T47D (cell line): ENCODE data around the gene GALNTL6.

Experiments used
- DNase-seq, 2 experiments: peaks; one replicate each; pipeline versions ENCODE4 v3.0.0 to v3.0.0-alpha.2; 2011 to 2012; ENCODE audit warnings: low read depth in 1 of 2, low spot score in 1 of 2
- JUND ChIP-seq: IDR thresholded peaks from 2 replicates; pipeline ENCODE4 v1.6.1; 2012; ENCODE audit warnings: low read depth
- in situ Hi-C: cut with HindIII; loops from 2 replicates; pipeline ENCODE4 v1.10.0; 2016; ENCODE audit warnings: low sequenced_read_pairs, low pct_unique_long_range_greater_than_20kb

GALNTL6 gene

DNA sequence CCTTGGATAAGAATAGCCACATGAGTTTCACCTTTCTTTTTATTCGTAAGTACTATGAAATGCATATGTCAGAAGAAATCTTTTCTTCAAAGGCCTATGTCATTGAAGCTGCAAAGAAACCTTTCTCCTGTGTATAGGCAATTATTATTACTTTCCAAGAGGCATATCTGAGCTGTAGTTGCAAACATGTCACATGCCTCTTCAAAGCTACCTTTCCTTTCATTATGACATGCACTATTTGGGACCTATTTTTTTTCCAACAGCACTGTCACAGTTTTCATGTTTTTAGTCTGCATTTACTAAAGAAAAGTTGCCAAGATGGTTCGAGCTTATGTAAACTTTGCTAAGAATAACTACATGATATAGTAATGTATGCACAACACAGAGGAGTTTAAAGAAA, 806.6 kb downstream of the GALNTL6 start:
- DNase-seq = no peak
- in situ Hi-C loops = no loop called here
- TF ChIP-seq JUND = no peak

DNA sequence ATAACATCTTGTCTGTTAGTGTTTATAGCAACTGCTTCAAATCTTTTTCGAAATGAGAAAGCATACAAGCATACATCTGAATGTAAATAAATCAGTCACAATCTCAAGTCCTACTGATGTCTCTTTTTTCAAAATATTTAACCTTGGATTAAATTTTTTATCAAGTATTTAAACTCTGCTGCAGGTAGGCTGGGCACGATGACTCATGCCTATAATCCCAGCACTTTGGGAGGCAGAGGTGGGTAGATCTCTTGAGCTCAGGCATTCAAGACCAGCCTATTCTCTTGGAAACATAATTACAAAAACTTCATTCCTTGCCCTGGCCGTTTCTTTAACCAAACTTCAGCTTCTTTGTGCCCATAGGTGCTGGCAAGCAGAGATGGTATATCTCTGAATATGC, 815.1 kb downstream of the GALNTL6 start:
- no peak for DNase-seq
- in situ Hi-C loops = no loop called here
- no peak for TF ChIP-seq JUND

GRCh38 chr4:172630280-172630679, 817.1 kb downstream of the GALNTL6 start:
- in situ Hi-C loops = no loop called here
- DNase-seq = no peak
- no peak for TF ChIP-seq JUND

- no peak for DNase-seq
- in situ Hi-C loops = no loop called here
These were observed 818.6 kb downstream of the GALNTL6 start for GRCh38 chr4:172631832-172632231.

DNA sequence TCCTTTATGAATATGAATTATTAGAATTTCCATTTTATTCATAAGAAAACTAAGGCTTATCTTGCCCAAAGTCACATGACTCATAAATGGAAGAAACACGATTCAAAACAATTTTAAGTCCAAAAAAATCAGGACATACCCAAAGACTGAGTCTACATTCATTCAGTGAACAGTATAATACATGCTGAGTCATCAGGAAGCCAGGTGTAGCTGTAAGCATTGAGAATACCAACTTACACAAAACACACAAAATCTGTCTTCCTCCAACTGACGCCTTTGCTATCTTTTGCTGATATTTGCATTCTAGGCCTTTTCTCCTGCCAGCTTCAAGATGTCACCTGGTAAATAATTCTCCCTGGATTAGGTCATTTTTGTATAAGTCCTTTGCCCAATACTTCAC, 835.3 kb downstream of the GALNTL6 start:
- in situ Hi-C loops = no loop called here
- DNase-seq = no peak
- no peak for TF ChIP-seq JUND

More at GRCh38 chr4:172631832-172632231, 818.6 kb downstream of the GALNTL6 start:
- no peak for TF ChIP-seq JUND

GRCh38 chr4:172649143-172649542, 835.9 kb downstream of the GALNTL6 start:
- TF ChIP-seq JUND = no peak
- no peak for DNase-seq
- in situ Hi-C loops = no loop called here

- in situ Hi-C loops = no loop called here
- TF ChIP-seq JUND = no peak
- DNase-seq = no peak
These were observed 837.7 kb downstream of the GALNTL6 start for GRCh38 chr4:172650758-172651530.

- no peak for DNase-seq
- in situ Hi-C loops = no loop called here
- TF ChIP-seq JUND = no peak
These were observed 838.8 kb downstream of the GALNTL6 start for GRCh38 chr4:172651961-172652360.

DNA sequence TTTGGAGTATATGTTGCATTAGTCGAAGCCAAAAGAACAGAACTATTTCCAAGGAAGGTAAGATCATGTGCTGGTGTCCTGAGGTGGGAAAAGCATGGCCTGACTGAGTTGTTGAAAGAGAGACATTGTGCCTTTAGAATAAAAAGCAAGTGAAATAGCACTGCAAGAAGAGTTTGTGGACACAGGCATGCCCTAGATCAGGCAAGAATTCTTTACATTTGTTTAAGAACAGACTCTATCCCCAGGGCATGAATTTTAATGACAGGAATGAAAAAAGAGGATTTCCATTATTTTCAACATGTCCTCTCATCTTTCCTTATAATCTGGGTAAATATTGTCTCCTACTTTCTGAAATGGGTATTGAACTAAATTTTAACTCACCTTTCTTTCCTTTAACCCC, 839.2 kb downstream of the GALNTL6 start:
- in situ Hi-C loops = no loop called here
- no peak for TF ChIP-seq JUND
- DNase-seq = no peak

GRCh38 chr4:172653676-172654075, 840.5 kb downstream of the GALNTL6 start:
- no peak for TF ChIP-seq JUND
- no peak for DNase-seq
- in situ Hi-C loops = no loop called here

GRCh38 chr4:172654457-172654856, 841.3 kb downstream of the GALNTL6 start:
- in situ Hi-C loops = no loop called here
- no peak for DNase-seq
- TF ChIP-seq JUND = no peak

DNA sequence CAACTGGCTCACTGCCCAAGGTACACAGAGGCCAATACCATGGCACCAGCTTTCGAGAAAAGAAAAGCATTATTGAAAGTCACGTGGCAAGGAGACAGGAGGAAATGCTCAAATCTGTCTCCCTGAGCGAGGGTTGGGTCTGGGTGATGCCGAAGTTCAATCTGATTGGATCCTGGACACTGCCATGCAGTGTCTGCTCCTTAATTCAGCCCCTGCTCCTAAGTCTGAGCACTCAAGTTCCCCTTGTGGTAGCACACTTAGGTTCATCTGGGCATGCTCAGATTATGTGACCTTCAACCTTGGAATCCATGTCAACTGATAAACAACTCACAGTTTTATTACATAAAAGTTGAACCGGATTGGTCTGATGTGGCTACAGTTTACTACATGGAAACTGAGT, 842.9 kb downstream of the GALNTL6 start:
- TF ChIP-seq JUND = no peak
- no peak for DNase-seq
- in situ Hi-C loops = no loop called here

- in situ Hi-C loops = no loop called here
- DNase-seq = no peak
- no peak for TF ChIP-seq JUND
These were observed 843.9 kb downstream of the GALNTL6 start for GRCh38 chr4:172657081-172657480.

DNA sequence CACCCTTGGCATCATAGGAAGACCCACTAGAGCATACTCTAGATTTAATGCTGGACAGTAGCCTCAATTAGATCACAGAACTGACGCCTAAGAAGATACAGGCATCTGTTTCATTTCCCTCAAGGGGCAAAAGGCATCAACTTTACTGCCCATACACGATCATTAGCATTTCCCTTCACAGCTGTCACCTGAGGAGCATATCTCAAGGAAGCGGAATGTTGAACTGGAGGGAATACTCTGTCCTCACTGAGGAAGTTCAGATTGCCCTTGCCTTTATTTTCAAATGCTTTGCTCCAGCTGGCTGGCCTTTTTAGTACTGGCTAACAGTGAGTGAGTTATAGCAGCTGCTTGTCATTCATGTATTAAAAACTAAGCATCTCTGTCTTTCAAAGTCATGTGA, 847.0 kb downstream of the GALNTL6 start:
- no peak for TF ChIP-seq JUND
- in situ Hi-C loops = no loop called here

DNA sequence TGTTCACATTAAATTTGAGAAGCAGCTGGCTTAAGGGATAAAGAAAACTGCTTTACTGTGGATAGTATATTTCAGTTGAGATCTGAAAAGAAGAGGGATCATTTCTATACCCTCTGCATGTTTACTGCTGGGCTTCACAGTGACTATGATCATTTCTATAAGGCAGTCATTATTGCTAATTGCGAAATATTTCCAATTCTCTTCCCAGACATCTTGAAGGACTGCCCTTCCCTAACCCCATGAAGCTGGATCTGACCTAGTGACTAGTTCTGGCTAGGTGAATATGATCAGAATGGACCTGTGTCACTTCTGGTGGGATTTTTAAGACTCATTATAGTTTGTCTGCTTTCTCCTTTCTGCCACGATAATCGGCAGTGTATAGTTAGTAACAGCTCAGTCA, 848.9 kb downstream of the GALNTL6 start:
- in situ Hi-C loops = no loop called here
- no peak for TF ChIP-seq JUND
- no peak for DNase-seq

More for the DNA sequence above, 847.0 kb downstream of the GALNTL6 start:
- DNase-seq = no peak
